H1 (cell line): ENCODE results near the gene TMEM212. TPM values are rescaled to one million over a fixed set of nuclear protein-coding genes. Genes with fewer than 3 reads are reported as not detected.

Source experiments
- CTCF ChIA-PET: fragments of 300-600 bp; sonication (Branson Sonifier 250); formaldehyde crosslinking; loops from one replicate; lab custom pipeline; 2021; ENCODE audit not compliant: partially characterized antibody; lab: Charles Lee
- POLR2A ChIA-PET: fragments of 300-600 bp; sonication (Branson Sonifier 250); formaldehyde crosslinking; loops from one replicate; lab custom pipeline; 2021; ENCODE audit warnings: inconsistent platforms; ENCODE audit not compliant: partially characterized antibody; lab: Charles Lee
- DNase-seq, 2 experiments: peaks; one replicate each; pipeline versions ENCODE4 v3.0.0 to v3.0.0-alpha.2; 2010 to 2022; ENCODE audit warnings: low spot score in 2 of 2, low read depth in 1 of 2, mixed read lengths in 1 of 2
- FAIRE-seq: peaks from 2 replicates; lab custom pipeline; 2011; peaks lifted over from hg19 to GRCh38; lab: Jason Lieb, UNC
- H2AFZ ChIP-seq: 2 replicates; pipeline ENCODE4 v1.8.1; 2012; ENCODE audit warnings: low read length, inconsistent platforms
- H2AK5ac ChIP-seq: 2 replicates; pipeline ENCODE4 v1.6.1; 2013; ENCODE audit warnings: low read depth, low read length
- H2BK120ac ChIP-seq: replicated peaks from 2 replicates; pipeline ENCODE3; 2013; ENCODE audit warnings: low read depth, low read length, inconsistent platforms
- H2BK12ac ChIP-seq: 2 replicates; pipeline ENCODE4 v1.6.1; 2013; ENCODE audit warnings: low read depth, low read length
- H2BK15ac ChIP-seq: 2 replicates; pipeline ENCODE4 v1.6.1; 2013; ENCODE audit warnings: low read length
- H2BK20ac ChIP-seq: 2 replicates; pipeline ENCODE4 v1.6.1; 2013; ENCODE audit warnings: low read length
- H2BK5ac ChIP-seq: 2 replicates; pipeline ENCODE4 v1.6.1; 2013; ENCODE audit warnings: low read depth, low read length
- H3K14ac ChIP-seq: 2 replicates; pipeline ENCODE4 v1.6.1; 2013; ENCODE audit warnings: inconsistent platforms; ENCODE audit not compliant: insufficient read length
- H3K18ac ChIP-seq: 2 replicates; pipeline ENCODE4 v1.6.1; 2013; ENCODE audit warnings: low read length; ENCODE audit errors: extremely low read depth
- H3K23ac ChIP-seq: 2 replicates; pipeline ENCODE4 v1.6.1; 2013; ENCODE audit warnings: inconsistent platforms; ENCODE audit not compliant: insufficient read length
- H3K23me2 ChIP-seq: 2 replicates; pipeline ENCODE4 v1.6.1; 2013; ENCODE audit warnings: low read depth, low read length
- H3K27ac ChIP-seq: 2 replicates; pipeline ENCODE4 v1.6.1; 2011; ENCODE audit warnings: low read depth, low read length, inconsistent platforms
- H3K27me3 ChIP-seq, 4 experiments: replicated peaks in 1 of 4; 1 replicate in 1 of 4; 2 replicates in 3 of 4; pipeline versions ENCODE4 v1.6.1 to v1.8.1; 2011 to 2013; ENCODE audit warnings: low read length in 3 of 4, mild to moderate bottlenecking in 3 of 4, inconsistent platforms in 2 of 4, mixed read lengths in 2 of 4, moderate library complexity in 1 of 4; ENCODE audit not compliant: control insufficient read depth in 3 of 4, insufficient read depth in 3 of 4; ENCODE audit errors: extremely low read depth in 1 of 4
- H3K36me3 ChIP-seq, 4 experiments: 2 replicates each; pipeline versions ENCODE4 v1.6.1 to v1.8.1; 2011 to 2013; ENCODE audit warnings: mild to moderate bottlenecking in 4 of 4, low read length in 3 of 4, moderate library complexity in 2 of 4, control low read depth in 1 of 4, inconsistent platforms in 1 of 4; ENCODE audit not compliant: insufficient read depth in 4 of 4, control insufficient read depth in 2 of 4
- H3K4ac ChIP-seq: replicated peaks from 2 replicates; pipeline ENCODE3; 2013; ENCODE audit warnings: low read length, low read depth, mixed read lengths, inconsistent platforms; ENCODE audit not compliant: insufficient read length
- H3K4me1 ChIP-seq, 4 experiments: replicated peaks in 1 of 4; 1 replicate in 1 of 4; 2 replicates in 3 of 4; pipeline versions ENCODE4 v1.6.1 to v1.8.1; 2011 to 2013; ENCODE audit warnings: low read length in 3 of 4, inconsistent platforms in 2 of 4, mixed read lengths in 1 of 4; ENCODE audit not compliant: insufficient read depth in 4 of 4, control insufficient read depth in 3 of 4
- H3K4me2 ChIP-seq, 2 experiments: 2 replicates each; pipeline versions ENCODE4 v1.6.1 to v1.8.1; 2011 to 2013; ENCODE audit warnings: low read depth in 2 of 2, low read length in 2 of 2, control low read depth in 1 of 2, inconsistent platforms in 1 of 2, mild to moderate bottlenecking in 1 of 2; ENCODE audit not compliant: insufficient read depth in 1 of 2
- H3K4me3 ChIP-seq, 4 experiments: fragments of 200-600, 300-600 bp in 1 of 4; sonication (generic), shearing (Covaris generic), sonication (Bioruptor Twin) in 1 of 4; 2 replicates each; pipeline versions ENCODE4 v1.5.1 to v1.8.1; 2011 to 2016; ENCODE audit warnings: low read length in 4 of 4, low read depth in 3 of 4, control low read depth in 2 of 4, inconsistent platforms in 2 of 4, mild to moderate bottlenecking in 2 of 4, mixed read lengths in 1 of 4, moderate library complexity in 1 of 4; ENCODE audit not compliant: insufficient read depth in 2 of 4; ENCODE audit errors: extremely low read depth in 1 of 4
- H3K56ac ChIP-seq: replicated peaks from 2 replicates; pipeline ENCODE3; 2013; ENCODE audit warnings: low read depth, mild to moderate bottlenecking, mixed read lengths, low read length, inconsistent platforms; ENCODE audit not compliant: insufficient read length
- H3K79me1 ChIP-seq: 2 replicates; pipeline ENCODE4 v1.6.1; 2013; ENCODE audit warnings: low read depth, low read length, control low read depth
- H3K79me2 ChIP-seq, 2 experiments: 2 replicates each; pipeline versions ENCODE4 v1.6.1 to v1.8.1; 2012 to 2013; ENCODE audit warnings: low read length in 2 of 2, mild to moderate bottlenecking in 2 of 2, inconsistent platforms in 1 of 2; ENCODE audit not compliant: insufficient read depth in 2 of 2, control insufficient read depth in 1 of 2
- H3K9ac ChIP-seq, 4 experiments: replicated peaks in 1 of 4; 1 replicate in 1 of 4; 2 replicates in 3 of 4; pipeline versions ENCODE4 v1.6.1 to v1.8.1; 2011 to 2013; ENCODE audit warnings: low read depth in 3 of 4, low read length in 3 of 4, control low read depth in 2 of 4, mild to moderate bottlenecking in 2 of 4, moderate library complexity in 2 of 4, inconsistent platforms in 1 of 4; ENCODE audit errors: extremely low read depth in 1 of 4
- H3K9me3 ChIP-seq, 2 experiments: 2 replicates each; pipeline versions ENCODE4 v1.6.1 to v1.8.1; 2012 to 2013; ENCODE audit warnings: mild to moderate bottlenecking in 2 of 2, moderate library complexity in 2 of 2, control low read depth in 1 of 2, inconsistent platforms in 1 of 2, low read depth in 1 of 2, low read length in 1 of 2, mixed read lengths in 1 of 2; ENCODE audit not compliant: insufficient read depth in 2 of 2
- H4K20me1 ChIP-seq, 2 experiments: replicated peaks in 1 of 2; 2 replicates each; pipeline versions ENCODE3 to v1.8.1; 2011 to 2013; ENCODE audit warnings: inconsistent platforms in 2 of 2, low read length in 2 of 2, mild to moderate bottlenecking in 1 of 2; ENCODE audit not compliant: insufficient read depth in 2 of 2, control insufficient read depth in 1 of 2
- H4K5ac ChIP-seq: 2 replicates; pipeline ENCODE4 v1.6.1; 2013; ENCODE audit warnings: low read length, low read depth, mixed read lengths, inconsistent platforms; ENCODE audit not compliant: insufficient read length
- H4K8ac ChIP-seq: 2 replicates; pipeline ENCODE4 v1.8.0; 2013; ENCODE audit warnings: mild to moderate bottlenecking, moderate library complexity, low read length, inconsistent platforms; ENCODE audit not compliant: insufficient read depth; ENCODE audit errors: extremely low read depth
- H4K91ac ChIP-seq: replicated peaks from 2 replicates; pipeline ENCODE3; 2013; ENCODE audit warnings: low read length, mixed read lengths, inconsistent platforms; ENCODE audit not compliant: insufficient read length
- ATF3 ChIP-seq: IDR thresholded peaks from 2 replicates; pipeline ENCODE4 v1.6.1; 2011; ENCODE audit warnings: low read depth, mild to moderate bottlenecking, low read length; ENCODE audit not compliant: insufficient read depth
- BRCA1 ChIP-seq: IDR thresholded peaks from 2 replicates; pipeline ENCODE4 v1.6.1; 2012; ENCODE audit warnings: low read depth, low read length, improper control_type of control experiment
- CREB1 ChIP-seq: IDR thresholded peaks from 2 replicates; pipeline ENCODE4 v1.6.1; 2012; ENCODE audit warnings: inconsistent platforms
- HDAC6 ChIP-seq: IDR thresholded peaks from one replicate; pipeline ENCODE4 v1.7.1; 2012; ENCODE audit warnings: low read depth, mild to moderate bottlenecking, inconsistent platforms, low read length, moderate library complexity
- JUN ChIP-seq: IDR thresholded peaks from 2 replicates; pipeline ENCODE4 v1.6.1; 2011; ENCODE audit warnings: low read depth, mild to moderate bottlenecking, improper control_type of control experiment, low read length
- RNF2 ChIP-seq: fragments of 200-900, 300-1000 bp; sonication (generic); IDR thresholded peaks from 2 replicates; pipeline ENCODE4 v1.7.1; 2016; ENCODE audit warnings: borderline replicate concordance, low read depth, mild to moderate bottlenecking, antibody characterized with exemption, low read length; ENCODE audit not compliant: poor library complexity, severe bottlenecking; ENCODE audit errors: missing control alignments
- SIRT6 ChIP-seq: IDR thresholded peaks from one replicate; pipeline ENCODE4 v1.7.1; 2012; ENCODE audit warnings: low read length, inconsistent platforms
- SIX5 ChIP-seq: IDR thresholded peaks from 2 replicates; pipeline ENCODE4 v1.6.1; 2011; ENCODE audit warnings: mild to moderate bottlenecking, low read depth, low read length
- SP2 ChIP-seq: IDR thresholded peaks from 2 replicates; pipeline ENCODE4 v1.6.1; 2012; ENCODE audit warnings: mild to moderate bottlenecking, low read length, inconsistent platforms
- SP4 ChIP-seq: IDR thresholded peaks from 2 replicates; pipeline ENCODE4 v1.6.1; 2012; ENCODE audit warnings: low read length, inconsistent platforms
- YY1 ChIP-seq: IDR thresholded peaks from 2 replicates; pipeline ENCODE4 v1.6.1; 2011; ENCODE audit warnings: low read depth, mild to moderate bottlenecking, low read length
- WGBS, 2 experiments: shearing (Covaris generic) in 1 of 2; methylation state at CpG; one replicate each; pipeline versions ENCODE4 v1.1.6 to v1.1.7; 2013 to 2015; ENCODE audit warnings: low lambda C conversion rate in 2 of 2, mixed read lengths in 2 of 2, inconsistent platforms in 1 of 2, low coverage in 1 of 2, missing lambda C conversion rate in 1 of 2; ENCODE audit not compliant: insufficient replicate concordance in 2 of 2, insufficient coverage in 1 of 2, insufficient read length in 1 of 2; ENCODE audit errors: extremely low coverage in 1 of 2, missing lambda C conversion rate in 1 of 2; 5-methylcytosine and 5-hydroxymethylcytosine counted together
- polyA plus RNA-seq, 7 experiments: library from polyadenylated mRNA; depleted of rRNA in 3 of 7; stranded (reverse) in 5 of 7; unstranded in 2 of 7; fragments of >200 nt in 5 of 7; fragments of 200-250 nt in 2 of 7; gene quantifications; 1 replicate in 5 of 7; 2 replicates in 1 of 7; 4 replicates in 1 of 7; pipeline versions ENCODE4 v1.2.1 to v1.2.3, GENCODE V29; 2011 to 2013; ENCODE audit warnings: missing spikeins in 2 of 7, mixed read lengths in 2 of 7
- total RNA-seq: library from RNA; stranded (reverse); fragmentation: NEBNext Ultra II Directional; extraction: Animal tissue kit (Norgen Biotek cat#: 25700); gene quantifications from 2 replicates; pipeline ENCODE4 v1.2.1, GENCODE V29; 2021

TMEM212 gene
- total and polyA plus RNA-seq, 2 of the 8 experiments (the other 6 are each of a cell fraction or from before 2014, with no cell fraction given): not detected

DNA sequence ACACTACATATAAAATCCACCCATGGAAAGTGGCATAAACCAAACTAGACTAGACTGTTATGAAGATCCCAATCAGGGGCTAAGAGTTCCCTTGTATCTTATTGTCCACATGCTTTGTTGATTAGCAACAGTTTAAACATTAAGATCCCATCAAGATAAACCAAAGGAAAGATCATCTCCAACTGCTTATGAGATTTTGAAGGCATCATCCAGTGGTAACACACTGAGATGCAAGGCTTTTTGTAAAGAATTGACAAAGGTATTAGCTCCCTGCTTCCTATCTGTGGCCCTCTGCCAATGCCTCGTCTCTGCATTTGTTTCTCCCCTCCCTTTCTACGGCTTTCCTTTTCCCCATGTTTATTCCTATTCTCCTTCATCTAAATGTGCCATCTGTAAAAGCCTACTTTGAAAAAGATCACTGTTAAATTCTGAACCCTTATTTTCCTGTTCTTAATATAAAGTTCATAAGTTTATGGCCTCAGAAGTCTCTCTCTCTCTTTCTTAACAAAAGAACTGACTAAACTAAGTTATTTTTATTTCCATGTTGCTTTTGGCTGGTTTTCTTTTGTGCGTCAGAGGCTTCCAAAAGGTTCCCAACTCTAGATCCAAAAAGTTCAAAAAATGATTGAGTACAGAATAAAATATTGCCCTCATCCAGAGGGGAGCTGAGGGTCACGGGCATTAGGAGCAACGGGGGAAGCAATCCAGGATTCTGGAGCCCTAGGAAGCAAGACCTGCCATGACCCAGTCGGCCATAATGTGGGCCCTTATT lies 38.3 kb upstream of the TMEM212 start:
- Histone ChIP-seq H3K79me1 (no peaks in the 10 kb centered on the region), H2BK5ac (no peak overlapping the region), H2BK20ac (no peak overlapping the region), H4K91ac (no peak overlapping the region), H3K4ac (no peak overlapping the region), H2BK15ac (no peak overlapping the region), H2AFZ (no peak overlapping the region), H3K27me3 (peaks cover 0 to 9% (median 8%) of the 10 kb centered on the region in 4 experiments; a peak in 5 of 7 replicates), H3K23me2 (peaks cover 4% of the 10 kb centered on the region; the same call in 1 of the 2 replicates), H2BK12ac (no peak overlapping the region), H3K4me1 (no peaks in the 10 kb centered on the region; a peak in 2 of 7 replicates), H2AK5ac (no peak overlapping the region), H3K27ac (no peak overlapping the region), H3K79me2 (no peaks in the 10 kb centered on the region), H2BK120ac (no peak overlapping the region), H3K36me3 (no peaks in the 10 kb centered on the region), H3K4me2 (no peak overlapping the region), H3K9me3 (no peaks in the 10 kb centered on the region), H4K5ac (no peak overlapping the region), H3K23ac (no peak overlapping the region), H3K56ac (no peak overlapping the region), H3K18ac (no peak overlapping the region), H4K8ac (no peak overlapping the region), H3K4me3 (no peak overlapping the region), H3K14ac (no peak overlapping the region), H3K9ac (no peak overlapping the region), H4K20me1 (no peaks in the 10 kb centered on the region)
- no peak for FAIRE-seq
- ChIA-PET POLR2A (no interaction called here), CTCF (no interaction called here)
- TF ChIP-seq HDAC6 (no peak), SP2 (no peak), CREB1 (no peak), RNF2 (no peak), JUN (no peak), SIX5 (no peak), ATF3 (no peak), SIRT6 (no peak), SP4 (no peak), YY1 (no peak), BRCA1 (no peak)
- 82% methylated on average over 6 of the region's 6 CpGs; no CpG with 5 or more reads in 1 of the 2 experiments for WGBS, 2 experiments
- no peak for DNase-seq
